GM13976 (cell line): ENCODE results near the gene PLA2G7.

ENCODE experiments used
- DNase-seq: peaks from one replicate; pipeline ENCODE4 v3.0.0; 2012; ENCODE audit warnings: low spot score
- in situ Hi-C: fragments of 300-500 bp; cut with MboI; formaldehyde crosslinking; loops from one replicate; pipeline ENCODE4 v1.12.0; 2022; ENCODE audit warnings: low sequenced_read_pairs, mixed read lengths, inconsistent platforms; ENCODE audit not compliant: unreplicated experiment
- TF ChIP-seq, protein P1 (sequence below): IDR thresholded peaks from 2 replicates; pipeline ENCODE4 v1.5.1; 2012; ENCODE audit warnings: borderline replicate concordance, mild to moderate bottlenecking; ENCODE audit not compliant: insufficient read depth; ENCODE audit errors: extremely low read depth, missing control alignments, control extremely low read depth

PLA2G7 gene

DNA sequence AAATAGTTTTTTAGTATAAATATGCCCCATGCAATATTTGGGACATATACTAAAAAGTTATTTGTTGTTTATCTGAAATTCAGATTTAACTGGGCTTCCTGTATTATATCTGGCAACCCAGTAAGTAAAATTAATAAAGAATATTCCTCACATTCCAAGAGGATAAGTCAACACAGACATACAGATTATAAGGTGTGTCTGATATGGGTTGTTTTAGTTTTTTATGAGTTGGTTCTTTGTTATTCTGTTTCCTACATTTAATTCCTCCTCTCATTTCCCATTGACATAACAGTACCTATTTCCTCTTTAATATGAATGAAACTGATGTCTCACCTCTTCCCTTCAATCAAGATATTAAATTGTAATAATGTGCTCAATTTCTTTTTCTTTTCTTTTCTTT is 1.7 kb upstream of the PLA2G7 start:
- DNase-seq: no peak
- in situ Hi-C loops: no loop called here
- TF ChIP-seq, protein P1, sequence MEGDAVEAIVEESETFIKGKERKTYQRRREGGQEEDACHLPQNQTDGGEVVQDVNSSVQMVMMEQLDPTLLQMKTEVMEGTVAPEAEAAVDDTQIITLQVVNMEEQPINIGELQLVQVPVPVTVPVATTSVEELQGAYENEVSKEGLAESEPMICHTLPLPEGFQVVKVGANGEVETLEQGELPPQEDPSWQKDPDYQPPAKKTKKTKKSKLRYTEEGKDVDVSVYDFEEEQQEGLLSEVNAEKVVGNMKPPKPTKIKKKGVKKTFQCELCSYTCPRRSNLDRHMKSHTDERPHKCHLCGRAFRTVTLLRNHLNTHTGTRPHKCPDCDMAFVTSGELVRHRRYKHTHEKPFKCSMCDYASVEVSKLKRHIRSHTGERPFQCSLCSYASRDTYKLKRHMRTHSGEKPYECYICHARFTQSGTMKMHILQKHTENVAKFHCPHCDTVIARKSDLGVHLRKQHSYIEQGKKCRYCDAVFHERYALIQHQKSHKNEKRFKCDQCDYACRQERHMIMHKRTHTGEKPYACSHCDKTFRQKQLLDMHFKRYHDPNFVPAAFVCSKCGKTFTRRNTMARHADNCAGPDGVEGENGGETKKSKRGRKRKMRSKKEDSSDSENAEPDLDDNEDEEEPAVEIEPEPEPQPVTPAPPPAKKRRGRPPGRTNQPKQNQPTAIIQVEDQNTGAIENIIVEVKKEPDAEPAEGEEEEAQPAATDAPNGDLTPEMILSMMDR: no peak

DNA sequence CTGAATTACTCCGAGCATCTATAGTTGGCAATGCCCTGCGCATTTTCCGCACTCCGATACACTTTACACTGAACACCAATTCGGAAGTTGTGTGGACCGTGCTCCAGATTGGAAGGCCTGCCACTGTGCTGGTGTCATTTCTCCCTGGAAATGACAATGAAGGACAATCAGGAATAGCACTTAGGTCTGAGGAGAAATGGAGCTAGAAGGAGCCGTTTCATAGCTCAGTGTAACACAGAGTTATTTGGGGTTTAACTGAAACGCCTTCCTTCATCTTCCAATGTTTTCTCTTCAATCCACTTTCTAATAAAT is 501 bp upstream of the PLA2G7 start:
- in situ Hi-C loops: no loop called here
- TF ChIP-seq, protein P1: no peak
- DNase-seq: no peak

DNA sequence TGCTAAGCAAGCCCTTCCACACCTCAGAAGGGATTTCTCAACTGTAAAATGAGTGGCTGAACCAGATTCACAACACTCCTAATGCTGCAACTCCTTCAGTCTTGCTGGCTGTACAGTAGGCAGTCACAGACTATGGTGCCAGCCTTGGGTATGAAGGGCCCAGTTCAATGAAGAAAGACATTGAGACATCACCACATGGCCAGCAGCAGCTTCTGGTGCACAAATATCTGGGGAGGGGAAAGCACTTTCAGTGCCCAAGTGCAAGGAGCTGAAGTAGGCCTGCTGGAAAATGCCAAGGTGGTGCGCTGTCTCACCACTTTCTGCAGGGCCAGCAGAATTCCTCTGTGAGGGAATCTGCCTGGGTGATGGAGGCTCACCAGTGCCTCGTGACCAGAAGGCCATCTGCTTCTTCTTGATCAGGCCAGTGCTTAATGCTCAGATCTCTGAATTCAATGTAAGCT is 1.8 kb downstream of the PLA2G7 start:
- TF ChIP-seq, protein P1: no peak
- in situ Hi-C loops: no loop called here
- DNase-seq: no peak

DNA sequence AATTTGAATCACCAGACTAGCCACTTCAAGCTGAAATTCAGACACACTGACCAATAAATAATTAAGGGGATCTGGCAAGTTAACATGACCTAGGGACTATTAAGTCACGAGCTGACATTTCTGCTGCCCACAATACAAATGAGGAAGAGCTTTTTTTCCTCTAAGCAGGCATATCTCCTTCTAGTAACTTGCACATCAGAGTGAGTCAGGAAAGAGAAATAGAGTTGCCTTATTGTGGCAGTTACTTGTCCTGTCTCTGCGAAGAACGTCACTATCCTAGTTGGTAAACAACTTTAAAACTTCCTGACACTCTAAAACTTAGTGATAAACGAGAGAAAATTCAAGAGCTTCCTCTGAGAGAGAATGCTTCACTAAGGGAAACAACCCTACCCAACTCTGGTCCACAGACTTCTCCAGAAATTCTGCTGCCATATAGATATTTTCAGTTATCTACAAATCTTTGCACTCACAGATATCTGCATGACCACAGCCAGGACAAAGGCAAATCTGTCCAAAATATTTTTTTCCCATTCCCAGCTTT is 4.2 kb downstream of the PLA2G7 start:
- in situ Hi-C loops: no loop called here
- DNase-seq: no peak
- TF ChIP-seq, protein P1: no peak

DNA sequence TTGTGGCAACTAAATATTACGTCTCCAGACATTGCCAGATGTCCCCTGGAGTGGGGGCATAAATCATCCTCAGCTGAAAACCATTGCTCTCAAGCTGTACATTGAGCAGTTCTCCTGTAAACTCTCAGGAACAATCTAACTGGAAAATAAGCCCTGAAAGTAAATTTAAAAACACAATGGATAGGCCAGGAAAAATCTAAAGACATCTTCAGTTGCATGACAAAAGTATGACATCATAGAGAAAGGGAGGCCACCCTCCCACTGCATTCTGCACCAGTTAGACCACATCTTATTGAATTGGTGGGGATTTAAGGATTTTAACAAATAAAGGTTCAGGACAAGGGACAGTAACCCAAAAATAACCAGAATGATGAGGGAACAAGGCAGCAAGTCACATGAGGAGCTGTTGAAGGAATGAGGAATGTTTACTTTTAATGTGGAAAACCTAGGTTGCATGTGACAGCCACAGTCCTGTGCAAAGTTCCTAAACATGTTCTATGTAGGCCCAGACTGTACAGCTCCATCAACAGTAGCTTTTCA is 5.3 kb downstream of the PLA2G7 start:
- TF ChIP-seq, protein P1: no peak
- DNase-seq: no peak
- in situ Hi-C loops: no loop called here

DNA sequence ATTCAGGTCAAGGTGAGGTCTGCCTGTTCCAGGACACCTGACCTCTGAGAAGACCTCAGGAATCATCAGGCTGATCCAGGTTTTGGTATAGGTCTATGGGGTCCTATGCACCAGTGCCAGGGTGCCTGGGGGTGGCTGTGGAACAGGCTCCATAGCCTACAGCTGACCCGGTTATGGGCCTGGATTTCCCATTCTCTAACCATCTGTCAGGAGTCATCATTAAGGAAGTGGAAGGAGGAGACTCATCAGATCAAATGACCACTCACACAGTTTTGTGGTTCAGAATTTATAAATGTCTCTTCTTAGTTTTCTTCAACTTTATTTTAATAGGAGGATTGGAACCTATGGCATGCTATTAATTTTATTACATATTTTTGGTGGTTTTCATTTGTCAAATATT is 14.8 kb downstream of the PLA2G7 start:
- in situ Hi-C loops: no loop called here
- no peak for DNase-seq
- TF ChIP-seq, protein P1: no peak
